A549 (cell line): ENCODE measurements around the gene CIAPIN1. TPM values are rescaled to one million over a fixed set of nuclear protein-coding genes. Genes with fewer than 3 reads are reported as not detected.

Source experiments
- ATAC-seq, 2 experiments: fragments of 200-7000 bp in 1 of 2; fragments of >200 bp in 1 of 2; cut with Nextera tagmentation in 1 of 2; cut with Tn5 transposase in 1 of 2; 3 replicates each; pipeline versions ENCODE4 v1.8.0 to v1.9.1; 2018 to 2020; ENCODE audit warnings: mild to moderate bottlenecking in 1 of 2, moderate library complexity in 1 of 2
- CTCF ChIA-PET: fragments of 300-600 bp; sonication (Branson Sonifier 250); formaldehyde crosslinking; extraction: SDS; loops from one replicate; lab custom pipeline; 2021; ENCODE audit warnings: antibody characterized with exemption, inconsistent platforms; lab: Yijun Ruan, JAX
- POLR2A ChIA-PET: fragments of 350-600 bp; formaldehyde crosslinking; extraction: SDS; loops from one replicate; lab custom pipeline; 2021; ENCODE audit warnings: antibody characterized with exemption, inconsistent platforms; lab: Yijun Ruan, JAX
- DNase-seq, 2 experiments: peaks; one replicate each; pipeline versions ENCODE4 v3.0.0 to v3.0.0-alpha.2; 2011 to 2016; ENCODE audit warnings: low read depth in 1 of 2, low spot score in 1 of 2
- FAIRE-seq: peaks from 2 replicates; lab custom pipeline; 2011; peaks lifted over from hg19 to GRCh38; lab: Jason Lieb, UNC
- H3K27ac ChIP-seq, 2 experiments: fragments of >200 bp; sonication (Bioruptor Twin); formaldehyde crosslinking; 3 replicates each; pipeline ENCODE4 v1.5.1; 2016 to 2017
- H3K4me1 ChIP-seq: fragments of >200 bp; sonication (Bioruptor Twin); formaldehyde crosslinking; 3 replicates; pipeline ENCODE4 v1.6.1; 2016
- H3K4me2 ChIP-seq: fragments of >200 bp; sonication (Bioruptor Twin); formaldehyde crosslinking; 3 replicates; pipeline ENCODE4 v1.6.1; 2016
- H3K4me3 ChIP-seq: fragments of >200 bp; sonication (Bioruptor Twin); formaldehyde crosslinking; 3 replicates; pipeline ENCODE4 v1.5.1; 2016
- H3K9me3 ChIP-seq: fragments of >200 bp; sonication (Bioruptor Twin); formaldehyde crosslinking; 3 replicates; pipeline ENCODE4 v1.6.1; 2016
- ATOH8 ChIP-seq: fragments of 250-450 bp; sonication (Bioruptor Pico); IDR thresholded peaks from 2 replicates; pipeline ENCODE4 v1.5.0; 2020; ENCODE audit warnings: low read depth, mild to moderate bottlenecking, moderate library complexity
- CHD4 ChIP-seq: fragments of 200-600 bp; sonication (generic); IDR thresholded peaks from 2 replicates; pipeline ENCODE4 v1.6.1; 2016; ENCODE audit warnings: antibody characterized with exemption, mild to moderate bottlenecking, borderline replicate concordance
- GATA3 ChIP-seq: IDR thresholded peaks from 2 replicates; pipeline ENCODE4 v1.6.1; 2012; ENCODE audit warnings: borderline replicate concordance
- JUN ChIP-seq, 2 experiments: fragments of >200 bp; sonication (Bioruptor Twin); formaldehyde crosslinking; IDR thresholded peaks; 2 replicates in 1 of 2; 3 replicates in 1 of 2; pipeline ENCODE4 v1.6.1; 2016 to 2017
- JUNB ChIP-seq: fragments of >200 bp; sonication (Bioruptor Twin); formaldehyde crosslinking; IDR thresholded peaks from 2 replicates; pipeline ENCODE4 v1.6.1; 2016
- MAZ ChIP-seq: fragments of 150-350 bp; IDR thresholded peaks from 2 replicates; pipeline ENCODE4 v1.6.1; 2014; ENCODE audit warnings: antibody characterized with exemption, low read depth, low read length, borderline replicate concordance
- POLR2A ChIP-seq: IDR thresholded peaks from 2 replicates; pipeline ENCODE4 v1.6.1; 2012; ENCODE audit warnings: mild to moderate bottlenecking, low read length
- RNF2 ChIP-seq: fragments of 200-600 bp; sonication (generic); IDR thresholded peaks from 2 replicates; pipeline ENCODE4 v1.6.1; 2016; ENCODE audit warnings: low read depth, mild to moderate bottlenecking, antibody characterized with exemption, moderate library complexity, borderline replicate concordance
- TP53 ChIP-seq: fragments of 250-450 bp; sonication (Bioruptor Pico); IDR thresholded peaks from 2 replicates; pipeline ENCODE4 v1.5.0; 2021; ENCODE audit warnings: mild to moderate bottlenecking, moderate library complexity
- WGBS: methylation state at CpG from one replicate; pipeline ENCODE4 v1.1.6; 2017; ENCODE audit errors: missing lambda C conversion rate; 5-methylcytosine and 5-hydroxymethylcytosine counted together
- polyA plus RNA-seq, 4 experiments: library from polyadenylated mRNA; depleted of rRNA in 3 of 4; stranded (reverse); fragments of >200 nt; fragmentation: RNase III in 1 of 4; extraction: RNeasy Plus Mini Kit Qiagen cat#74134 plus additional on column Dnase treatment in 1 of 4; gene quantifications; 2 replicates in 3 of 4; 3 replicates in 1 of 4; pipeline ENCODE4 v1.2.3, GENCODE V29; 2011 to 2017
- TF ChIP-seq, protein P1 (sequence below): fragments of >200 bp; sonication (Bioruptor Twin); formaldehyde crosslinking; IDR thresholded peaks from 3 replicates; pipeline ENCODE4 v1.5.1; 2016
- TF ChIP-seq, protein P2 (sequence below): IDR thresholded peaks from 2 replicates; pipeline ENCODE4 v1.6.1; 2012; ENCODE audit warnings: low read depth, borderline replicate concordance
- TF ChIP-seq, protein P3 (sequence below): IDR thresholded peaks from 2 replicates; pipeline ENCODE4 v1.6.1; 2012
- TF ChIP-seq, protein P4 (sequence below): fragments of 200-600 bp; sonication (generic); IDR thresholded peaks from 2 replicates; pipeline ENCODE4 v1.6.1; 2016; ENCODE audit warnings: antibody characterized with exemption, mild to moderate bottlenecking, moderate library complexity

CIAPIN1 gene
- polyA plus RNA-seq, 2 of the 4 experiments (the other 2 are of a cell fraction): 71.5 to 101 TPM

GRCh38 chr16:57480754-57481230 lies 33.6 kb upstream of the CIAPIN1 start (continued):
- TF ChIP-seq, protein P1, sequence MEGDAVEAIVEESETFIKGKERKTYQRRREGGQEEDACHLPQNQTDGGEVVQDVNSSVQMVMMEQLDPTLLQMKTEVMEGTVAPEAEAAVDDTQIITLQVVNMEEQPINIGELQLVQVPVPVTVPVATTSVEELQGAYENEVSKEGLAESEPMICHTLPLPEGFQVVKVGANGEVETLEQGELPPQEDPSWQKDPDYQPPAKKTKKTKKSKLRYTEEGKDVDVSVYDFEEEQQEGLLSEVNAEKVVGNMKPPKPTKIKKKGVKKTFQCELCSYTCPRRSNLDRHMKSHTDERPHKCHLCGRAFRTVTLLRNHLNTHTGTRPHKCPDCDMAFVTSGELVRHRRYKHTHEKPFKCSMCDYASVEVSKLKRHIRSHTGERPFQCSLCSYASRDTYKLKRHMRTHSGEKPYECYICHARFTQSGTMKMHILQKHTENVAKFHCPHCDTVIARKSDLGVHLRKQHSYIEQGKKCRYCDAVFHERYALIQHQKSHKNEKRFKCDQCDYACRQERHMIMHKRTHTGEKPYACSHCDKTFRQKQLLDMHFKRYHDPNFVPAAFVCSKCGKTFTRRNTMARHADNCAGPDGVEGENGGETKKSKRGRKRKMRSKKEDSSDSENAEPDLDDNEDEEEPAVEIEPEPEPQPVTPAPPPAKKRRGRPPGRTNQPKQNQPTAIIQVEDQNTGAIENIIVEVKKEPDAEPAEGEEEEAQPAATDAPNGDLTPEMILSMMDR: no peak
- TF ChIP-seq, protein P2, sequence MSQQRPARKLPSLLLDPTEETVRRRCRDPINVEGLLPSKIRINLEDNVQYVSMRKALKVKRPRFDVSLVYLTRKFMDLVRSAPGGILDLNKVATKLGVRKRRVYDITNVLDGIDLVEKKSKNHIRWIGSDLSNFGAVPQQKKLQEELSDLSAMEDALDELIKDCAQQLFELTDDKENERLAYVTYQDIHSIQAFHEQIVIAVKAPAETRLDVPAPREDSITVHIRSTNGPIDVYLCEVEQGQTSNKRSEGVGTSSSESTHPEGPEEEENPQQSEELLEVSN: no peak
- TF ChIP-seq CHD4: no peak

DNA sequence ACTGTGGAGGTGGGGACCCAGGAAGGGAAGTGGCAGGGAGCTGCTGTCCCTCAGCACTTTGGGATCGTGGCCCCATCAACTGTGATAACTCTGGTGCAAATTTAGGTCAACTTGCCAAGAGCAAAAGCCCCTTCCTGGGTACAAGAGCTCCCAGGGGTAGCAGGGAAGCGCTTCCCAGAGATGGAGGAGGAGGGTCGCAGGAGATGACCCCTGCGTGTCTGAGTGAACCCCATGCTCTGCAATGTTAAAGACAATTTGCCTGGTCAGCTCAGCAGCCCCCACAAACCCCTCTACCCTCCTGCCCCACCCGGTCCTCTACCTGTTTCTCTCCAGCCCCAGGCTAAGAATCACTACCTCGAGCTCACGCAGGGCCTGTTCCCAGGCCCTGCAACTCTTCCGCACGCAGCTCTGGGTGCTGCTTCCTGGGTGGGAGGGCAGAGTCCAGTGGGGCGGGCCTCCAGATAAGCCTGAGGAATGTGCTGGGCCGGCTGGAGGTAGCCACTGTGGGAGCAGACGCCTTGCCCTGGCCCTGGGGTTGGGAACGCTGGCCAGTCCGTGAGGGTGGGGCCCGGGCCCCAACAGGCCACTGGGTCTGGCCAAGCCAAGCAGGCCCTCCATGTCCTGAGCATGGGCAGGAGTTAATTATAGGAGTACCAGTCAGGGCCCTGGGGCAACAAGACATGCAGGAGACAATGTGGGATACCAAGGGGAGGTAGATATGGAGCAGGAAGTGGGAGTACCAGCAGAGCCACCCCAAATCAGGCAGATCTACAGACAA lies 33.0 kb upstream of the CIAPIN1 start:
- H3K4me3 ChIP-seq: peak overlapping the region; percentile 48
- H3K4me2 ChIP-seq: peak overlapping the region; percentile 93
- peak overlapping the region; percentile 96 to 98 for H3K27ac ChIP-seq
- no peaks in the 10 kb centered on the region for H3K9me3 ChIP-seq
- FAIRE-seq: no peak
- peak; percentile 70 to 87 for ATAC-seq
- TF ChIP-seq JUNB (no peak), MAZ (no peak), GATA3 (peak; percentile 16; the same call in 1 of the 2 replicates), TP53 (CRISPR knock-in tag) (no peak), JUN (IDR thresholded peaks at IDR 0.05) (peak in 1 of 2 experiments; percentile 58), POLR2A (peak; percentile 42), ATOH8 (peak; percentile 6; the same call in 1 of the 2 replicates), RNF2 (no peak)
- TF ChIP-seq, protein P3, sequence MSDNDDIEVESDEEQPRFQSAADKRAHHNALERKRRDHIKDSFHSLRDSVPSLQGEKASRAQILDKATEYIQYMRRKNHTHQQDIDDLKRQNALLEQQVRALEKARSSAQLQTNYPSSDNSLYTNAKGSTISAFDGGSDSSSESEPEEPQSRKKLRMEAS: peak; percentile 77
- TF ChIP-seq, protein P4, sequence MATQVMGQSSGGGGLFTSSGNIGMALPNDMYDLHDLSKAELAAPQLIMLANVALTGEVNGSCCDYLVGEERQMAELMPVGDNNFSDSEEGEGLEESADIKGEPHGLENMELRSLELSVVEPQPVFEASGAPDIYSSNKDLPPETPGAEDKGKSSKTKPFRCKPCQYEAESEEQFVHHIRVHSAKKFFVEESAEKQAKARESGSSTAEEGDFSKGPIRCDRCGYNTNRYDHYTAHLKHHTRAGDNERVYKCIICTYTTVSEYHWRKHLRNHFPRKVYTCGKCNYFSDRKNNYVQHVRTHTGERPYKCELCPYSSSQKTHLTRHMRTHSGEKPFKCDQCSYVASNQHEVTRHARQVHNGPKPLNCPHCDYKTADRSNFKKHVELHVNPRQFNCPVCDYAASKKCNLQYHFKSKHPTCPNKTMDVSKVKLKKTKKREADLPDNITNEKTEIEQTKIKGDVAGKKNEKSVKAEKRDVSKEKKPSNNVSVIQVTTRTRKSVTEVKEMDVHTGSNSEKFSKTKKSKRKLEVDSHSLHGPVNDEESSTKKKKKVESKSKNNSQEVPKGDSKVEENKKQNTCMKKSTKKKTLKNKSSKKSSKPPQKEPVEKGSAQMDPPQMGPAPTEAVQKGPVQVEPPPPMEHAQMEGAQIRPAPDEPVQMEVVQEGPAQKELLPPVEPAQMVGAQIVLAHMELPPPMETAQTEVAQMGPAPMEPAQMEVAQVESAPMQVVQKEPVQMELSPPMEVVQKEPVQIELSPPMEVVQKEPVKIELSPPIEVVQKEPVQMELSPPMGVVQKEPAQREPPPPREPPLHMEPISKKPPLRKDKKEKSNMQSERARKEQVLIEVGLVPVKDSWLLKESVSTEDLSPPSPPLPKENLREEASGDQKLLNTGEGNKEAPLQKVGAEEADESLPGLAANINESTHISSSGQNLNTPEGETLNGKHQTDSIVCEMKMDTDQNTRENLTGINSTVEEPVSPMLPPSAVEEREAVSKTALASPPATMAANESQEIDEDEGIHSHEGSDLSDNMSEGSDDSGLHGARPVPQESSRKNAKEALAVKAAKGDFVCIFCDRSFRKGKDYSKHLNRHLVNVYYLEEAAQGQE: peak; percentile 55; the same call in 1 of the 2 replicates
- TF ChIP-seq, protein P2: peak; percentile 41; the same call in 1 of the 2 replicates
- ChIA-PET CTCF (interaction anchor here (0.8 to 8.4 kb wide), 8 partner anchors 7 to 58 kb away, joined by 3 to 70 read pairs (median 7); partner anchors contain the start of genes DOK4 and POLR2C), POLR2A (interaction anchor here (0.9 to 2.4 kb wide), 5 partner anchors 8 to 40 kb away, joined by 3 to 15 read pairs (median 5); partner anchors contain the start of genes CIAPIN1, COQ9 and POLR2C)
- peaks cover 90% of the 10 kb centered on the region for H3K4me1 ChIP-seq
- DNase-seq: peak; percentile 80 to 90
- 11% methylated on average over 6 of the region's 15 CpGs for WGBS
